Endothelial cell of umbilical vein (primary cell): ENCODE results near the gene ZDHHC17. TPM values are rescaled to one million over a fixed set of nuclear protein-coding genes. Genes with fewer than 3 reads are reported as not detected.

Experiments used
- BruUV-seq: library from RNA; stranded (reverse); fragments of 400-500 nt; replicated peaks from 2 replicates; lab custom pipeline; 2021; lab: Mats Ljungman, UMichigan
- CTCF ChIA-PET: fragments of 300-600, 350-600 bp; sonication (Branson Sonifier 250); formaldehyde crosslinking; loops from one replicate; lab custom pipeline; 2021; ENCODE audit warnings: antibody characterized with exemption, inconsistent platforms; lab: Charles Lee
- POLR2A ChIA-PET: fragments of 300-600, 350-600 bp; sonication (Branson Sonifier 250); formaldehyde crosslinking; loops from one replicate; lab custom pipeline; 2021; ENCODE audit warnings: antibody characterized with exemption, inconsistent platforms; lab: Charles Lee
- DNase-seq: peaks from one replicate; pipeline ENCODE4 v3.0.0-alpha.2; 2011; ENCODE audit warnings: low read depth, low spot score
- FAIRE-seq: peaks from 2 replicates; lab custom pipeline; 2011; peaks lifted over from hg19 to GRCh38; lab: Jason Lieb, UNC
- H2AFZ ChIP-seq: 2 replicates; pipeline ENCODE4 v1.6.0; 2012; ENCODE audit warnings: low read depth, low read length, control low read depth, inconsistent platforms
- H3K27ac ChIP-seq: 2 replicates; pipeline ENCODE4 v1.5.1; 2011; ENCODE audit warnings: low read depth, mild to moderate bottlenecking, control low read depth, low read length, moderate library complexity; ENCODE audit not compliant: insufficient read depth
- H3K27me3 ChIP-seq, 2 experiments: 2 replicates each; pipeline versions ENCODE4 v1.6.0 to v1.6.1; 2011; ENCODE audit warnings: low read length in 2 of 2, mixed read lengths in 1 of 2; ENCODE audit not compliant: control insufficient read depth in 2 of 2, insufficient read depth in 2 of 2
- H3K36me3 ChIP-seq, 2 experiments: 2 replicates in 1 of 2; 3 replicates in 1 of 2; pipeline ENCODE4 v1.5.1; 2011; ENCODE audit warnings: low read length in 2 of 2, mild to moderate bottlenecking in 1 of 2, moderate library complexity in 1 of 2; ENCODE audit not compliant: control insufficient read depth in 2 of 2, insufficient read depth in 2 of 2; ENCODE audit errors: extremely low read depth in 1 of 2
- H3K4me1 ChIP-seq: 3 replicates; pipeline ENCODE4 v1.5.1; 2011; ENCODE audit warnings: mild to moderate bottlenecking, low read length; ENCODE audit not compliant: control insufficient read depth, insufficient read depth; ENCODE audit errors: extremely low read depth
- H3K4me2 ChIP-seq: 2 replicates; pipeline ENCODE4 v1.6.1; 2011; ENCODE audit warnings: low read length, control low read depth, mixed read lengths; ENCODE audit not compliant: insufficient read depth
- H3K4me3 ChIP-seq, 3 experiments: fragments of 200-600 bp in 1 of 3; sonication (generic), shearing (Covaris generic) in 1 of 3; replicated peaks in 1 of 3; 2 replicates each; pipeline ENCODE4 v1.5.1; 2011 to 2016; ENCODE audit warnings: control low read depth in 3 of 3, low read length in 3 of 3, mild to moderate bottlenecking in 2 of 3, inconsistent platforms in 1 of 3, low read depth in 1 of 3, moderate library complexity in 1 of 3; ENCODE audit not compliant: insufficient read depth in 1 of 3
- H3K79me2 ChIP-seq: 2 replicates; pipeline ENCODE4 v1.6.0; 2012; ENCODE audit warnings: low read length, inconsistent platforms; ENCODE audit not compliant: control insufficient read depth, insufficient read depth
- H3K9ac ChIP-seq: replicated peaks from 2 replicates; pipeline ENCODE3; 2011; ENCODE audit warnings: low read length, control low read depth; ENCODE audit not compliant: insufficient read depth; ENCODE audit errors: extremely low read depth
- H3K9me1 ChIP-seq: replicated peaks from 3 replicates; pipeline ENCODE4 v1.6.0; 2011; ENCODE audit warnings: mild to moderate bottlenecking, low read length; ENCODE audit not compliant: control insufficient read depth, insufficient read depth; ENCODE audit errors: extremely low read depth
- H3K9me3 ChIP-seq: replicated peaks from 2 replicates; pipeline ENCODE4 v1.5.1; 2012; ENCODE audit warnings: low read length, inconsistent platforms; ENCODE audit not compliant: control insufficient read depth, insufficient read depth
- H4K20me1 ChIP-seq: replicated peaks from 2 replicates; pipeline ENCODE3; 2011; ENCODE audit warnings: mild to moderate bottlenecking, low read length; ENCODE audit not compliant: control insufficient read depth, insufficient read depth; ENCODE audit errors: extremely low read depth
- CTCF ChIP-seq, 2 donors: IDR thresholded peaks; 1 replicate in 1 of 2; 2 replicates in 1 of 2; pipeline ENCODE4 v1.5.1; 2011; ENCODE audit warnings: low read length in 2 of 2, mild to moderate bottlenecking in 2 of 2, moderate library complexity in 2 of 2, control low read depth in 1 of 2, inconsistent platforms in 1 of 2, low read depth in 1 of 2; ENCODE audit not compliant: insufficient read depth in 1 of 2; ENCODE audit errors: extremely low read depth in 1 of 2
- EZH2 ChIP-seq: IDR thresholded peaks from 2 replicates; pipeline ENCODE4 v1.6.1; 2012; ENCODE audit warnings: borderline replicate concordance, low read depth, mild to moderate bottlenecking, moderate library complexity, low read length, inconsistent platforms; ENCODE audit not compliant: severe bottlenecking
- FOS ChIP-seq: IDR thresholded peaks from 2 replicates; pipeline ENCODE4 v1.6.1; 2011; ENCODE audit warnings: mild to moderate bottlenecking, low read length, moderate library complexity, borderline replicate concordance; ENCODE audit not compliant: insufficient read depth
- GATA2 ChIP-seq: IDR thresholded peaks from 2 replicates; pipeline ENCODE4 v1.7.0; 2011; ENCODE audit warnings: low read depth, mild to moderate bottlenecking, moderate library complexity, mixed read lengths, low read length; ENCODE audit not compliant: insufficient read length, insufficient read depth
- JUN ChIP-seq: IDR thresholded peaks from 2 replicates; pipeline ENCODE4 v1.6.1; 2011; ENCODE audit warnings: borderline replicate concordance, low read depth; ENCODE audit not compliant: insufficient read length, insufficient read depth
- MAX ChIP-seq: IDR thresholded peaks from 2 replicates; pipeline ENCODE4 v1.6.1; 2011; ENCODE audit not compliant: insufficient read depth, insufficient read length
- MYC ChIP-seq: IDR thresholded peaks from one replicate; pipeline ENCODE4 v1.6.1; 2011; ENCODE audit warnings: mild to moderate bottlenecking, low read depth, low read length
- POLR2A ChIP-seq: IDR thresholded peaks from 2 replicates; pipeline ENCODE4 v1.6.1; 2012; ENCODE audit warnings: low read depth, mild to moderate bottlenecking, control low read depth, low read length
- POLR2AphosphoS5 ChIP-seq: IDR thresholded peaks from 2 replicates; pipeline ENCODE4 v1.6.1; 2012; ENCODE audit warnings: low read depth, mild to moderate bottlenecking, control low read depth, low read length, moderate library complexity; ENCODE audit not compliant: insufficient read depth
- dilution Hi-C: fragments of 300-500 bp; cut with MboI; formaldehyde crosslinking; loops from one replicate; pipeline ENCODE4 v1.15.0; 2019; ENCODE audit warnings: low sequenced_read_pairs; ENCODE audit not compliant: extremely low pct_ligation_motif_present
- intact Hi-C: fragments of 100-400 bp; cut with micrococcal nuclease; formaldehyde crosslinking; loops from one replicate; pipeline ENCODE4 v1.10.0; 2022
- polyA plus RNA-seq, 4 experiments: library from polyadenylated mRNA; depleted of rRNA in 3 of 4; stranded (reverse) in 3 of 4; unstranded in 1 of 4; fragments of >200 nt; gene quantifications; 2 replicates each; pipeline versions ENCODE4 v1.2.1 to v1.2.3, GENCODE V29; 2011 to 2012; ENCODE audit warnings: missing spikeins in 1 of 4
- total RNA-seq: library from RNA; stranded (reverse); gene quantifications from 2 replicates; pipeline ENCODE4 v1.2.3, GENCODE V29; 2021

The ZDHHC17 gene
- total and polyA plus RNA-seq, 2 donors (not counting 3 experiments of a cell fraction or from before 2014, with no cell fraction given) = 21.2 to 26.9 TPM

GRCh38 chr12:76879710-76880518 is 116.0 kb downstream of the ZDHHC17 start:
- CTCF ChIA-PET = interaction anchor here (0.8 to 3.2 kb wide), 3 partner anchors 36 to 258 kb away, joined by 3 to 19 read pairs (median 5); no protein-coding TSS in a partner anchor

More at GRCh38 chr12:76879710-76880518, 116.0 kb downstream of the ZDHHC17 start:
- Histone ChIP-seq H3K4me3 (peak overlapping the region; percentile 62 to 92 (median 89)), H4K20me1 (no peaks in the 10 kb centered on the region), H3K27me3 (no peaks in the 10 kb centered on the region), H3K36me3 (no peaks in the 10 kb centered on the region), H2AFZ (peak overlapping the region; percentile 85), H3K9me3 (no peaks in the 10 kb centered on the region), H3K79me2 (no peaks in the 10 kb centered on the region), H3K4me1 (peaks cover 9% of the 10 kb centered on the region), H3K27ac (peak overlapping the region; percentile 81), H3K4me2 (peak overlapping the region; percentile 92), H3K9me1 (no peaks in the 10 kb centered on the region), H3K9ac (peak overlapping the region; percentile 89)
- BruUV-seq = no TSS peak
- intact Hi-C loops (loop anchor here (1.0 to 2.0 kb wide), 3 partner anchors 47 to 131 kb away; no protein-coding TSS in a partner anchor), dilution Hi-C loops (no loop called here)
- peak; percentile 29 for DNase-seq
- POLR2A ChIA-PET = no interaction called here
- peak; percentile 54 for FAIRE-seq
- TF ChIP-seq POLR2A = no peak
- no peak for TF ChIP-seq MYC
- TF ChIP-seq POLR2AphosphoS5 = no peak
- no peak for TF ChIP-seq FOS
- no peak for TF ChIP-seq JUN
- TF ChIP-seq GATA2 = no peak
- no peak for TF ChIP-seq MAX
- TF ChIP-seq EZH2 = no peak
- no peak for TF ChIP-seq CTCF (IDR thresholded peaks at IDR 0.05; ENCODE audit: extremely low read depth in 1 of 2, insufficient read depth in 1 of 2, low read depth in 1 of 2, low read length in 2 of 2)
